Stimulated activated CD4-positive, alpha-beta T cell treated with anti-CD3 and anti-CD28 coated beads, Interleukin-2, amount 100 ng/mL, for 24 hours (primary cell): ENCODE measurements around the gene DTWD2.
"Not testable (repeated sequence)": the region's sequence is repeated elsewhere in the genome, so short reads cannot be mapped to it uniquely, and the experiment has no call there.

Experiments used
- DNase-seq, 2 donors: peaks; one replicate each; pipeline ENCODE4 v3.0.0-alpha.2; 2020

Gene DTWD2

GRCh38 chr5:118994595-118994994 lies 6.2 kb upstream of the DTWD2 start:
- DNase-seq: no peak

- not testable (repeated sequence) for DNase-seq
Observed at GRCh38 chr5:118993118-118993517, 4.8 kb upstream of the DTWD2 start.

GRCh38 chr5:118992055-118992454 lies 3.7 kb upstream of the DTWD2 start:
- DNase-seq: not testable (repeated sequence)

- no peak for DNase-seq
Observed at GRCh38 chr5:118990582-118990981, 2.2 kb upstream of the DTWD2 start.

GRCh38 chr5:118989816-118990215 lies 1.5 kb upstream of the DTWD2 start:
- no peak for DNase-seq

- DNase-seq: no peak
Observed at GRCh38 chr5:118988866-118989180, 476 bp upstream of the DTWD2 start.

GRCh38 chr5:118984602-118985001 lies 3.7 kb downstream of the DTWD2 start:
- DNase-seq: no peak

GRCh38 chr5:118981783-118982182 lies 6.6 kb downstream of the DTWD2 start:
- DNase-seq: no peak

GRCh38 chr5:118980438-118980837 lies 7.9 kb downstream of the DTWD2 start:
- no peak for DNase-seq

GRCh38 chr5:118980017-118980416 lies 8.3 kb downstream of the DTWD2 start:
- no peak for DNase-seq

- not testable (repeated sequence) for DNase-seq
Observed at GRCh38 chr5:118973779-118974445, 14.4 kb downstream of the DTWD2 start.

GRCh38 chr5:118968925-118969375 lies 19.4 kb downstream of the DTWD2 start:
- no peak for DNase-seq

GRCh38 chr5:118968406-118968911 lies 19.9 kb downstream of the DTWD2 start:
- DNase-seq: no peak

- DNase-seq: no peak
Observed at GRCh38 chr5:118967059-118967508, 21.3 kb downstream of the DTWD2 start.

GRCh38 chr5:118965890-118966289 lies 22.5 kb downstream of the DTWD2 start:
- DNase-seq: no peak

- DNase-seq: not testable (repeated sequence)
Observed at GRCh38 chr5:118964970-118965369, 23.4 kb downstream of the DTWD2 start.

- not testable (repeated sequence) for DNase-seq
Observed at GRCh38 chr5:118964388-118964787, 24.0 kb downstream of the DTWD2 start.

- no peak for DNase-seq
Observed at GRCh38 chr5:118963169-118963568, 25.2 kb downstream of the DTWD2 start.

- DNase-seq: no peak
Observed at GRCh38 chr5:118960557-118960956, 27.8 kb downstream of the DTWD2 start.

- no peak for DNase-seq
Observed at GRCh38 chr5:118956727-118957126, 31.6 kb downstream of the DTWD2 start.

- no peak for DNase-seq
Observed at GRCh38 chr5:118953652-118954005, 34.7 kb downstream of the DTWD2 start.

GRCh38 chr5:118952992-118953651 lies 35.2 kb downstream of the DTWD2 start:
- no peak for DNase-seq

- not testable (repeated sequence) for DNase-seq
Observed at GRCh38 chr5:118952306-118952705, 36.0 kb downstream of the DTWD2 start.

- not testable (repeated sequence) for DNase-seq
Observed at GRCh38 chr5:118950354-118950753, 38.0 kb downstream of the DTWD2 start.
